Body of pancreas (tissue), 4 donors: ENCODE measurements around the gene TMEM203.

Source experiments
- POLR2A ChIP-seq, 3 donors: fragments of 450-650 bp; IDR thresholded peaks; one replicate each; pipeline ENCODE4 v1.6.1; 2016; ENCODE audit warnings: antibody characterized with exemption in 3 of 3, mild to moderate bottlenecking in 2 of 3
- TF ChIP-seq, protein P1 (sequence below), 7 experiments: fragments of 450-650 bp in 4 of 7; fragments of 200-600 bp in 3 of 7; sonication (generic) in 3 of 7; IDR thresholded peaks; one replicate each; pipeline ENCODE4 v1.5.1; 2016 to 2019; ENCODE audit warnings: antibody characterized with exemption in 7 of 7

- TF ChIP-seq, protein P1, sequence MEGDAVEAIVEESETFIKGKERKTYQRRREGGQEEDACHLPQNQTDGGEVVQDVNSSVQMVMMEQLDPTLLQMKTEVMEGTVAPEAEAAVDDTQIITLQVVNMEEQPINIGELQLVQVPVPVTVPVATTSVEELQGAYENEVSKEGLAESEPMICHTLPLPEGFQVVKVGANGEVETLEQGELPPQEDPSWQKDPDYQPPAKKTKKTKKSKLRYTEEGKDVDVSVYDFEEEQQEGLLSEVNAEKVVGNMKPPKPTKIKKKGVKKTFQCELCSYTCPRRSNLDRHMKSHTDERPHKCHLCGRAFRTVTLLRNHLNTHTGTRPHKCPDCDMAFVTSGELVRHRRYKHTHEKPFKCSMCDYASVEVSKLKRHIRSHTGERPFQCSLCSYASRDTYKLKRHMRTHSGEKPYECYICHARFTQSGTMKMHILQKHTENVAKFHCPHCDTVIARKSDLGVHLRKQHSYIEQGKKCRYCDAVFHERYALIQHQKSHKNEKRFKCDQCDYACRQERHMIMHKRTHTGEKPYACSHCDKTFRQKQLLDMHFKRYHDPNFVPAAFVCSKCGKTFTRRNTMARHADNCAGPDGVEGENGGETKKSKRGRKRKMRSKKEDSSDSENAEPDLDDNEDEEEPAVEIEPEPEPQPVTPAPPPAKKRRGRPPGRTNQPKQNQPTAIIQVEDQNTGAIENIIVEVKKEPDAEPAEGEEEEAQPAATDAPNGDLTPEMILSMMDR (IDR thresholded peaks at IDR 0.05) = no peak
- TF ChIP-seq POLR2A (IDR thresholded peaks at IDR 0.05) = no peak
These were observed 26.1 kb upstream of the TMEM203 start for GRCh38 chr9:137231372-137232039.
